MM.1S (cell line): ENCODE results near the gene SLC35F3.
"Not testable (repeated sequence)": the region's sequence is repeated elsewhere in the genome, so short reads cannot be mapped to it uniquely, and the experiment has no call there.

ENCODE experiments used
- DNase-seq: peaks from one replicate; pipeline ENCODE4 v3.0.0-alpha.2; 2015
- H2AFZ ChIP-seq: fragments of 300-600 bp; sonication (generic); 2 replicates; pipeline ENCODE4 v1.6.0; 2016; ENCODE audit warnings: antibody characterized with exemption, low read length
- H3F3A ChIP-seq: fragments of 300-600 bp; sonication (generic); 2 replicates; pipeline ENCODE4 v1.6.1; 2016; ENCODE audit warnings: mild to moderate bottlenecking, antibody characterized with exemption, low read length, moderate library complexity, mixed read lengths; ENCODE audit not compliant: insufficient read depth
- H3K27ac ChIP-seq: fragments of 300-600 bp; sonication (generic); 2 replicates; pipeline ENCODE4 v1.5.1; 2016; ENCODE audit warnings: mild to moderate bottlenecking, low read length
- H3K27me3 ChIP-seq: fragments of 300-600 bp; sonication (generic); replicated peaks from 2 replicates; pipeline ENCODE4 v1.6.0; 2016; ENCODE audit warnings: low read length; ENCODE audit not compliant: insufficient read depth
- H3K36me3 ChIP-seq: fragments of 300-600 bp; sonication (generic); replicated peaks from 2 replicates; pipeline ENCODE4 v1.6.1; 2016; ENCODE audit warnings: mild to moderate bottlenecking, low read length, mixed read lengths; ENCODE audit not compliant: insufficient read depth
- H3K4me1 ChIP-seq: fragments of 300-600 bp; sonication (generic); 2 replicates; pipeline ENCODE4 v1.6.1; 2016; ENCODE audit warnings: low read length, mixed read lengths
- H3K4me2 ChIP-seq: fragments of 300-600 bp; sonication (generic); 2 replicates; pipeline ENCODE4 v1.6.0; 2016; ENCODE audit warnings: low read depth, low read length
- H3K4me3 ChIP-seq: fragments of 300-600 bp; sonication (generic); 2 replicates; pipeline ENCODE4 v1.5.1; 2016; ENCODE audit warnings: low read length, mixed read lengths
- H3K79me2 ChIP-seq: fragments of 300-600 bp; sonication (generic); 2 replicates; pipeline ENCODE4 v1.6.1; 2016; ENCODE audit warnings: mixed run types, low read length, mixed read lengths
- H3K9ac ChIP-seq: fragments of 300-600 bp; sonication (generic); 2 replicates; pipeline ENCODE4 v1.6.1; 2016; ENCODE audit warnings: low read length, mixed read lengths
- H3K9me2 ChIP-seq: fragments of 300-600 bp; sonication (generic); replicated peaks from 2 replicates; pipeline ENCODE4 v1.6.1; 2016; ENCODE audit warnings: mild to moderate bottlenecking, low read length, mixed read lengths; ENCODE audit not compliant: insufficient read depth
- H3K9me3 ChIP-seq: fragments of 300-600 bp; sonication (generic); replicated peaks from 2 replicates; pipeline ENCODE4 v1.6.1; 2016; ENCODE audit warnings: mild to moderate bottlenecking, low read length, mixed read lengths; ENCODE audit not compliant: insufficient read depth
- H4K20me1 ChIP-seq: fragments of 300-600 bp; sonication (generic); 2 replicates; pipeline ENCODE4 v1.6.1; 2016; ENCODE audit warnings: mild to moderate bottlenecking, low read length, moderate library complexity, mixed read lengths; ENCODE audit not compliant: insufficient read depth
- EZH2 ChIP-seq: fragments of 300-600 bp; sonication (generic); optimal IDR thresholded peaks from 2 replicates; pipeline ENCODE3; 2017; ENCODE audit warnings: low read depth, mild to moderate bottlenecking, antibody characterized with exemption, low read length, mixed read lengths
- EZH2phosphoT487 ChIP-seq: fragments of 300-600 bp; sonication (generic); IDR thresholded peaks from 2 replicates; pipeline ENCODE4 v1.6.1; 2018; ENCODE audit warnings: antibody characterized with exemption, low read length
- TF ChIP-seq, protein P1 (sequence below): fragments of 300-600 bp; sonication (generic); IDR thresholded peaks from 2 replicates; pipeline ENCODE4 v1.5.1; 2016; ENCODE audit warnings: antibody characterized with exemption, low read length, mixed read lengths

Gene SLC35F3

GRCh38 chr1:234345237-234345636 lies 440.8 kb downstream of the SLC35F3 start:
- no peaks in the 10 kb centered on the region for H4K20me1 ChIP-seq
- H3F3A ChIP-seq: no peaks in the 10 kb centered on the region
- no peak overlapping the region for H3K9ac ChIP-seq
- H3K27ac ChIP-seq: no peak overlapping the region
- H3K4me3 ChIP-seq: no peak overlapping the region
- H3K79me2 ChIP-seq: no peaks in the 10 kb centered on the region
- no peak overlapping the region for H2AFZ ChIP-seq
- no peaks in the 10 kb centered on the region for H3K9me3 ChIP-seq
- DNase-seq: no peak
- TF ChIP-seq EZH2: no peak
- TF ChIP-seq EZH2phosphoT487: no peak
- TF ChIP-seq, protein P1, sequence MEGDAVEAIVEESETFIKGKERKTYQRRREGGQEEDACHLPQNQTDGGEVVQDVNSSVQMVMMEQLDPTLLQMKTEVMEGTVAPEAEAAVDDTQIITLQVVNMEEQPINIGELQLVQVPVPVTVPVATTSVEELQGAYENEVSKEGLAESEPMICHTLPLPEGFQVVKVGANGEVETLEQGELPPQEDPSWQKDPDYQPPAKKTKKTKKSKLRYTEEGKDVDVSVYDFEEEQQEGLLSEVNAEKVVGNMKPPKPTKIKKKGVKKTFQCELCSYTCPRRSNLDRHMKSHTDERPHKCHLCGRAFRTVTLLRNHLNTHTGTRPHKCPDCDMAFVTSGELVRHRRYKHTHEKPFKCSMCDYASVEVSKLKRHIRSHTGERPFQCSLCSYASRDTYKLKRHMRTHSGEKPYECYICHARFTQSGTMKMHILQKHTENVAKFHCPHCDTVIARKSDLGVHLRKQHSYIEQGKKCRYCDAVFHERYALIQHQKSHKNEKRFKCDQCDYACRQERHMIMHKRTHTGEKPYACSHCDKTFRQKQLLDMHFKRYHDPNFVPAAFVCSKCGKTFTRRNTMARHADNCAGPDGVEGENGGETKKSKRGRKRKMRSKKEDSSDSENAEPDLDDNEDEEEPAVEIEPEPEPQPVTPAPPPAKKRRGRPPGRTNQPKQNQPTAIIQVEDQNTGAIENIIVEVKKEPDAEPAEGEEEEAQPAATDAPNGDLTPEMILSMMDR: no peak
- H3K9me2 ChIP-seq: no peaks in the 10 kb centered on the region
- no peaks in the 10 kb centered on the region for H3K27me3 ChIP-seq
- H3K36me3 ChIP-seq: no peaks in the 10 kb centered on the region
- H3K4me1 ChIP-seq: no peaks in the 10 kb centered on the region
- no peak overlapping the region for H3K4me2 ChIP-seq

- DNase-seq: no peak
- H3K4me3 ChIP-seq: no peak overlapping the region
- H3K4me1 ChIP-seq: no peaks in the 10 kb centered on the region
- H4K20me1 ChIP-seq: no peaks in the 10 kb centered on the region
- no peaks in the 10 kb centered on the region for H3F3A ChIP-seq
- no peak overlapping the region for H3K27ac ChIP-seq
- H3K79me2 ChIP-seq: no peaks in the 10 kb centered on the region
- H2AFZ ChIP-seq: no peak overlapping the region
- no peak overlapping the region for H3K9ac ChIP-seq
- TF ChIP-seq EZH2phosphoT487 (no peak), EZH2 (no peak)
- TF ChIP-seq, protein P1: no peak
- H3K36me3 ChIP-seq: no peaks in the 10 kb centered on the region
- H3K4me2 ChIP-seq: no peak overlapping the region
- no peaks in the 10 kb centered on the region for H3K9me2 ChIP-seq
- no peaks in the 10 kb centered on the region for H3K27me3 ChIP-seq
- H3K9me3 ChIP-seq: no peaks in the 10 kb centered on the region
Measured at GRCh38 chr1:234348964-234349363, 444.5 kb downstream of the SLC35F3 start.

- Histone ChIP-seq H3F3A (no peaks in the 10 kb centered on the region), H4K20me1 (no peaks in the 10 kb centered on the region), H3K4me2 (peak overlapping the region; percentile 70), H3K79me2 (peaks cover 22% of the 10 kb centered on the region), H3K9ac (peak overlapping the region; percentile 67; the same call in 1 of the 2 replicates), H3K36me3 (no peaks in the 10 kb centered on the region), H3K27ac (no peak overlapping the region; the same call in 1 of the 2 replicates), H3K27me3 (no peaks in the 10 kb centered on the region), H3K9me3 (no peaks in the 10 kb centered on the region), H3K4me1 (peaks cover 15% of the 10 kb centered on the region), H3K9me2 (no peaks in the 10 kb centered on the region), H3K4me3 (peak overlapping the region; percentile 76), H2AFZ (peak overlapping the region; percentile 74)
- DNase-seq: no peak
- TF ChIP-seq, protein P1: no peak
- TF ChIP-seq EZH2phosphoT487 (no peak), EZH2 (no peak)
Measured at GRCh38 chr1:234355782-234356510, 451.5 kb downstream of the SLC35F3 start.

- not testable (repeated sequence) for H3K36me3 ChIP-seq, H3K9me3 ChIP-seq, H3K27me3 ChIP-seq, H4K20me1 ChIP-seq, H3F3A ChIP-seq, H3K9me2 ChIP-seq
- Histone ChIP-seq H3K27ac (peak overlapping the region; percentile 40; the same call in 1 of the 2 replicates), H3K9ac (peak overlapping the region; percentile 67), H3K79me2 (peaks cover 22% of the 10 kb centered on the region), H3K4me1 (peaks cover 15% of the 10 kb centered on the region), H3K4me2 (peak overlapping the region; percentile 70), H2AFZ (peak overlapping the region; percentile 74), H3K4me3 (peak overlapping the region; percentile 76)
- peak; percentile 85 for DNase-seq
Measured at GRCh38 chr1:234356615-234357269, 452.3 kb downstream of the SLC35F3 start.
